Endothelial cell of umbilical vein (primary cell): ENCODE data around the gene GAPDH. TPM values are rescaled to one million over a fixed set of nuclear protein-coding genes. Genes with fewer than 3 reads are reported as not detected.

Experiments used
- BruUV-seq: library from RNA; stranded (reverse); fragments of 400-500 nt; replicated peaks from 2 replicates; lab custom pipeline; 2021; lab: Mats Ljungman, UMichigan
- CTCF ChIA-PET: fragments of 300-600, 350-600 bp; sonication (Branson Sonifier 250); formaldehyde crosslinking; loops from one replicate; lab custom pipeline; 2021; ENCODE audit warnings: antibody characterized with exemption, inconsistent platforms; lab: Charles Lee
- POLR2A ChIA-PET: fragments of 300-600, 350-600 bp; sonication (Branson Sonifier 250); formaldehyde crosslinking; loops from one replicate; lab custom pipeline; 2021; ENCODE audit warnings: antibody characterized with exemption, inconsistent platforms; lab: Charles Lee
- DNase-seq: peaks from one replicate; pipeline ENCODE4 v3.0.0-alpha.2; 2011; ENCODE audit warnings: low read depth, low spot score
- FAIRE-seq: peaks from 2 replicates; lab custom pipeline; 2011; peaks lifted over from hg19 to GRCh38; lab: Jason Lieb, UNC
- H2AFZ ChIP-seq: 2 replicates; pipeline ENCODE4 v1.6.0; 2012; ENCODE audit warnings: low read depth, low read length, control low read depth, inconsistent platforms
- H3K27ac ChIP-seq: 2 replicates; pipeline ENCODE4 v1.5.1; 2011; ENCODE audit warnings: low read depth, mild to moderate bottlenecking, control low read depth, low read length, moderate library complexity; ENCODE audit not compliant: insufficient read depth
- H3K27me3 ChIP-seq, 2 experiments: 2 replicates each; pipeline versions ENCODE4 v1.6.0 to v1.6.1; 2011; ENCODE audit warnings: low read length in 2 of 2, mixed read lengths in 1 of 2; ENCODE audit not compliant: control insufficient read depth in 2 of 2, insufficient read depth in 2 of 2
- H3K36me3 ChIP-seq, 2 experiments: 2 replicates in 1 of 2; 3 replicates in 1 of 2; pipeline ENCODE4 v1.5.1; 2011; ENCODE audit warnings: low read length in 2 of 2, mild to moderate bottlenecking in 1 of 2, moderate library complexity in 1 of 2; ENCODE audit not compliant: control insufficient read depth in 2 of 2, insufficient read depth in 2 of 2; ENCODE audit errors: extremely low read depth in 1 of 2
- H3K4me1 ChIP-seq: 3 replicates; pipeline ENCODE4 v1.5.1; 2011; ENCODE audit warnings: mild to moderate bottlenecking, low read length; ENCODE audit not compliant: control insufficient read depth, insufficient read depth; ENCODE audit errors: extremely low read depth
- H3K4me2 ChIP-seq: 2 replicates; pipeline ENCODE4 v1.6.1; 2011; ENCODE audit warnings: low read length, control low read depth, mixed read lengths; ENCODE audit not compliant: insufficient read depth
- H3K4me3 ChIP-seq, 3 experiments: fragments of 200-600 bp in 1 of 3; sonication (generic), shearing (Covaris generic) in 1 of 3; replicated peaks in 1 of 3; 2 replicates each; pipeline ENCODE4 v1.5.1; 2011 to 2016; ENCODE audit warnings: control low read depth in 3 of 3, low read length in 3 of 3, mild to moderate bottlenecking in 2 of 3, inconsistent platforms in 1 of 3, low read depth in 1 of 3, moderate library complexity in 1 of 3; ENCODE audit not compliant: insufficient read depth in 1 of 3
- H3K79me2 ChIP-seq: 2 replicates; pipeline ENCODE4 v1.6.0; 2012; ENCODE audit warnings: low read length, inconsistent platforms; ENCODE audit not compliant: control insufficient read depth, insufficient read depth
- H3K9ac ChIP-seq: replicated peaks from 2 replicates; pipeline ENCODE3; 2011; ENCODE audit warnings: low read length, control low read depth; ENCODE audit not compliant: insufficient read depth; ENCODE audit errors: extremely low read depth
- H3K9me1 ChIP-seq: replicated peaks from 3 replicates; pipeline ENCODE4 v1.6.0; 2011; ENCODE audit warnings: mild to moderate bottlenecking, low read length; ENCODE audit not compliant: control insufficient read depth, insufficient read depth; ENCODE audit errors: extremely low read depth
- H3K9me3 ChIP-seq: replicated peaks from 2 replicates; pipeline ENCODE4 v1.5.1; 2012; ENCODE audit warnings: low read length, inconsistent platforms; ENCODE audit not compliant: control insufficient read depth, insufficient read depth
- H4K20me1 ChIP-seq: replicated peaks from 2 replicates; pipeline ENCODE3; 2011; ENCODE audit warnings: mild to moderate bottlenecking, low read length; ENCODE audit not compliant: control insufficient read depth, insufficient read depth; ENCODE audit errors: extremely low read depth
- EZH2 ChIP-seq: IDR thresholded peaks from 2 replicates; pipeline ENCODE4 v1.6.1; 2012; ENCODE audit warnings: borderline replicate concordance, low read depth, mild to moderate bottlenecking, moderate library complexity, low read length, inconsistent platforms; ENCODE audit not compliant: severe bottlenecking
- FOS ChIP-seq: IDR thresholded peaks from 2 replicates; pipeline ENCODE4 v1.6.1; 2011; ENCODE audit warnings: mild to moderate bottlenecking, low read length, moderate library complexity, borderline replicate concordance; ENCODE audit not compliant: insufficient read depth
- GATA2 ChIP-seq: IDR thresholded peaks from 2 replicates; pipeline ENCODE4 v1.7.0; 2011; ENCODE audit warnings: low read depth, mild to moderate bottlenecking, moderate library complexity, mixed read lengths, low read length; ENCODE audit not compliant: insufficient read length, insufficient read depth
- JUN ChIP-seq: IDR thresholded peaks from 2 replicates; pipeline ENCODE4 v1.6.1; 2011; ENCODE audit warnings: borderline replicate concordance, low read depth; ENCODE audit not compliant: insufficient read length, insufficient read depth
- MYC ChIP-seq: IDR thresholded peaks from one replicate; pipeline ENCODE4 v1.6.1; 2011; ENCODE audit warnings: mild to moderate bottlenecking, low read depth, low read length
- POLR2A ChIP-seq: IDR thresholded peaks from 2 replicates; pipeline ENCODE4 v1.6.1; 2012; ENCODE audit warnings: low read depth, mild to moderate bottlenecking, control low read depth, low read length
- POLR2AphosphoS5 ChIP-seq: IDR thresholded peaks from 2 replicates; pipeline ENCODE4 v1.6.1; 2012; ENCODE audit warnings: low read depth, mild to moderate bottlenecking, control low read depth, low read length, moderate library complexity; ENCODE audit not compliant: insufficient read depth
- dilution Hi-C: fragments of 300-500 bp; cut with MboI; formaldehyde crosslinking; loops from one replicate; pipeline ENCODE4 v1.15.0; 2019; ENCODE audit warnings: low sequenced_read_pairs; ENCODE audit not compliant: extremely low pct_ligation_motif_present
- intact Hi-C: fragments of 100-400 bp; cut with micrococcal nuclease; formaldehyde crosslinking; loops from one replicate; pipeline ENCODE4 v1.10.0; 2022
- polyA plus RNA-seq, 4 experiments: library from polyadenylated mRNA; depleted of rRNA in 3 of 4; stranded (reverse) in 3 of 4; unstranded in 1 of 4; fragments of >200 nt; gene quantifications; 2 replicates each; pipeline versions ENCODE4 v1.2.1 to v1.2.3, GENCODE V29; 2011 to 2012; ENCODE audit warnings: missing spikeins in 1 of 4
- total RNA-seq: library from RNA; stranded (reverse); gene quantifications from 2 replicates; pipeline ENCODE4 v1.2.3, GENCODE V29; 2021
- TF ChIP-seq, protein P1 (sequence below), 2 donors: IDR thresholded peaks; 1 replicate in 1 of 2; 2 replicates in 1 of 2; pipeline ENCODE4 v1.5.1; 2011; ENCODE audit warnings: low read length in 2 of 2, mild to moderate bottlenecking in 2 of 2, moderate library complexity in 2 of 2, control low read depth in 1 of 2, inconsistent platforms in 1 of 2, low read depth in 1 of 2; ENCODE audit not compliant: insufficient read depth in 1 of 2; ENCODE audit errors: extremely low read depth in 1 of 2
- TF ChIP-seq, protein P2 (sequence below): IDR thresholded peaks from 2 replicates; pipeline ENCODE4 v1.6.1; 2011; ENCODE audit not compliant: insufficient read depth, insufficient read length

GAPDH gene
- total and polyA plus RNA-seq, 2 donors (not counting 3 experiments of a cell fraction or from before 2014, with no cell fraction given), result 4,648 to 8,748 TPM

DNA sequence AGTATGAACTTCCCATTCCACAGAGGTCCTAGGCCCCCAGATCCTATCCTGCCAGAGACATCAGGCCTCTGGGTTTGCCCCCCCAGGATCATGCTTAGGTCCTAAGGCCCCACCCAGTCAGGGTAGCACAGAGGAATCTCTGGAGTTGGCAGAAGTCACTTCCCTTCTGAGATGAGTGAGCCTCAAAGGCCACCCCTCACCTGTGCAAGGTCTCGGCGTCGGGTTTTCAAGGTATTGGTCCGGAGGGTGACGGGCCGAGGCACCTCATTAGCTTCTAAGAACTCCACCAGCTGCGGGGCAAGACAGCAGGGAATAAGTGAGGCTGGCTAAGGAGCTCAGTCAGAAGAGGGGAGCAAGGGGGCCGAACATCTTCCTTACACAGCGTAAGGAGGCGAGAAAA is 28.6 kb downstream of the GAPDH start:
- no peak for FAIRE-seq
- dilution Hi-C loops, result no loop called here
- H3K36me3 ChIP-seq, result peaks cover 16 to 41% of the 10 kb centered on the region in 2 experiments
- CTCF ChIA-PET, result interaction anchor here (0.9 to 3.9 kb wide), 2 partner anchors 10 to 25 kb away, joined by 3 to 38 read pairs; partner anchors contain the start of gene IFFO1
- no peak for DNase-seq
- no TSS peak for BruUV-seq
- peaks cover 7% of the 10 kb centered on the region for H3K4me1 ChIP-seq
- H3K4me2 ChIP-seq, result no peak overlapping the region
- no peak overlapping the region for H3K4me3 ChIP-seq
- H4K20me1 ChIP-seq, result no peaks in the 10 kb centered on the region
- H2AFZ ChIP-seq, result no peak overlapping the region
- H3K79me2 ChIP-seq, result peaks cover 28% of the 10 kb centered on the region
- H3K9me1 ChIP-seq, result no peaks in the 10 kb centered on the region
- no peak overlapping the region for H3K27ac ChIP-seq
- POLR2A ChIA-PET, result interaction anchor here (1.3 kb wide), 1 partner anchor 30 kb away, joined by 4 read pairs; no protein-coding TSS in a partner anchor
- no peak overlapping the region for H3K9ac ChIP-seq
- H3K27me3 ChIP-seq, result no peaks in the 10 kb centered on the region
- TF ChIP-seq FOS (no peak), POLR2AphosphoS5 (no peak), GATA2 (no peak), EZH2 (no peak), POLR2A (no peak), MYC (no peak), JUN (no peak)
- TF ChIP-seq, protein P1, sequence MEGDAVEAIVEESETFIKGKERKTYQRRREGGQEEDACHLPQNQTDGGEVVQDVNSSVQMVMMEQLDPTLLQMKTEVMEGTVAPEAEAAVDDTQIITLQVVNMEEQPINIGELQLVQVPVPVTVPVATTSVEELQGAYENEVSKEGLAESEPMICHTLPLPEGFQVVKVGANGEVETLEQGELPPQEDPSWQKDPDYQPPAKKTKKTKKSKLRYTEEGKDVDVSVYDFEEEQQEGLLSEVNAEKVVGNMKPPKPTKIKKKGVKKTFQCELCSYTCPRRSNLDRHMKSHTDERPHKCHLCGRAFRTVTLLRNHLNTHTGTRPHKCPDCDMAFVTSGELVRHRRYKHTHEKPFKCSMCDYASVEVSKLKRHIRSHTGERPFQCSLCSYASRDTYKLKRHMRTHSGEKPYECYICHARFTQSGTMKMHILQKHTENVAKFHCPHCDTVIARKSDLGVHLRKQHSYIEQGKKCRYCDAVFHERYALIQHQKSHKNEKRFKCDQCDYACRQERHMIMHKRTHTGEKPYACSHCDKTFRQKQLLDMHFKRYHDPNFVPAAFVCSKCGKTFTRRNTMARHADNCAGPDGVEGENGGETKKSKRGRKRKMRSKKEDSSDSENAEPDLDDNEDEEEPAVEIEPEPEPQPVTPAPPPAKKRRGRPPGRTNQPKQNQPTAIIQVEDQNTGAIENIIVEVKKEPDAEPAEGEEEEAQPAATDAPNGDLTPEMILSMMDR (IDR thresholded peaks at IDR 0.05; ENCODE audit: extremely low read depth in 1 of 2, insufficient read depth in 1 of 2, low read depth in 1 of 2, low read length in 2 of 2), result no peak
- TF ChIP-seq, protein P2, sequence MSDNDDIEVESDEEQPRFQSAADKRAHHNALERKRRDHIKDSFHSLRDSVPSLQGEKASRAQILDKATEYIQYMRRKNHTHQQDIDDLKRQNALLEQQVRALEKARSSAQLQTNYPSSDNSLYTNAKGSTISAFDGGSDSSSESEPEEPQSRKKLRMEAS, result no peak
- H3K9me3 ChIP-seq, result no peaks in the 10 kb centered on the region
- intact Hi-C loops, result loop anchor here (1.0 kb wide), 1 partner anchor 135 kb away; no protein-coding TSS in a partner anchor
